Measurements from ENCODE around the gene LINC01488. TPM values are rescaled to one million over a fixed set of nuclear protein-coding genes. Genes with fewer than 3 reads are reported as not detected.

LINC01488 gene
- total and polyA plus RNA-seq, 10 of the 15 experiments (the other 5 are each of a cell fraction or from before 2014, with no cell fraction given): not detected

DNA sequence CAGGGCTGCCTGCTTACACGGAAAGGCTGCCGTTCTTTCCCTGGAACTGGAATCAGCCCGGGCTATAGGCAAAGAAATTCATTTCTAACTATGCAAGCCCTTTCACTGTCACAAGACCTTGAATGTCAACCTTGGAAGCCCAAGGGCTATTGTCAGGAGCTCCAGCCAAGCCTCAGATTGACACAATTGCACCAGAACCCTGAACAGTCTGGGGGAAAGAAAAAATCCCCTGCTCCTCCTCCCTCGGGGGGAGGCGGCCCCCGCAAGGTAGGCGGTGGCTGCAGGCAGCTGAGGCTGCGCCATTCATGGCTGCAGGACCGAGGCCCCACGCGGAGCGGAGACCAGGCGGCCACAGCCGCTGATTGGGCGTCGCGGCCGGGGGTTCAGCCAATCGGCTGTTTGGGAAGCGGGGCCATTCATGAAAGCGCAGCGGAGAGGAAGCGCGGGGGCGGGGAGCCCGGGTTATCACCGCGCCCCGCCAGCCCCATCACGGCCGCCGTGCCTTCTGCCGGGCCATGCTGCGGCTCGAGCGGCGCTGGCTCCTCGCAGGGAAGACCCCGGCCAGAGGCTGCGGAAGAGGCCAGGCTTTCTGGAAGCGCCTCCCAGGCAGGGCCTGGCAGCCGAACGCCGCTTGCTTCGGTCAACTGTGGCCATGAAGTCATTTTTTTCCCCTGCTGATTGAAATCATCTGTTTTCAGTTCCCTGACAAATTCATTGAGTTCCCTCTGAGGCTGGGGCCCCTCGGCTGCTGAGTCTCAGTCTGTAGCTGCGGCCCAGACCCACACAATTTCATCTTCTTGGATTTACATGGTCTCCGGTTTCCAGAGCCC, 38.1 kb upstream of the LINC01488 start (continued):
- TF ChIP-seq NFYA (IDR thresholded peaks at IDR 0.05; ENCODE audit: borderline replicate concordance, low read depth, low read length) (no peak), HDGF (IDR thresholded peaks at IDR 0.05) (peak; percentile 84; the same call in 1 of the 2 replicates), NR2F1 (conservative IDR thresholded peaks at IDR 0.05) (peak; percentile 49), SRF (IDR thresholded peaks at IDR 0.05; ENCODE audit: low read depth in 2 of 2, low read length in 2 of 2) (no peak), ETV6 (conservative IDR thresholded peaks at IDR 0.05 in 1 of 2, IDR thresholded peaks at IDR 0.05 in 1 of 2; ENCODE audit: borderline replicate concordance in 1 of 2, low read depth in 1 of 2) (peak in 1 of 2 experiments; percentile 88; a peak in 2 of 4 replicates), JUND (IDR thresholded peaks at IDR 0.05; ENCODE audit: low read depth, low read length) (0 out of 2 replicates have a peak, but pooled peaks have one; percentile 18), BCL11A (IDR thresholded peaks at IDR 0.05; ENCODE audit: low read depth, low read length) (peak; percentile 72), MXI1 (IDR thresholded peaks at IDR 0.05; ENCODE audit: low read depth, low read length) (peak; percentile 12; the same call in 1 of the 2 replicates), POU2F2 (IDR thresholded peaks at IDR 0.05; ENCODE audit: borderline replicate concordance, low read depth, low read length) (no peak), SPI1 (IDR thresholded peaks at IDR 0.05; ENCODE audit: borderline replicate concordance, insufficient read depth, low read depth, low read length) (peak; percentile 76), JUNB (IDR thresholded peaks at IDR 0.05) (peak; percentile 90), GATAD2B (conservative IDR thresholded peaks at IDR 0.05; ENCODE audit: low read depth) (peak; percentile 69), RFX5 (IDR thresholded peaks at IDR 0.05; ENCODE audit: low read depth, low read length) (peak; percentile 82; the same call in 1 of the 2 replicates), SMAD5 (IDR thresholded peaks at IDR 0.05; ENCODE audit: low read depth) (no peak), GABPA (IDR thresholded peaks at IDR 0.05; ENCODE audit: low read depth) (no peak), FOS (IDR thresholded peaks at IDR 0.05; ENCODE audit: borderline replicate concordance, extremely low read depth, insufficient read length) (no peak), YY1 (IDR thresholded peaks at IDR 0.05; ENCODE audit: low read depth, low read length) (peak; percentile 81), CEBPB (IDR thresholded peaks at IDR 0.05; ENCODE audit: borderline replicate concordance in 1 of 2, low read depth in 2 of 2, low read length in 2 of 2) (no peak), NRF1 (conservative IDR thresholded peaks at IDR 0.05; ENCODE audit: low read depth, low read length) (no peak), NFYB (IDR thresholded peaks at IDR 0.05; ENCODE audit: insufficient read depth, low read depth, low read length) (peak; percentile 89)
- TF ChIP-seq, protein P1, sequence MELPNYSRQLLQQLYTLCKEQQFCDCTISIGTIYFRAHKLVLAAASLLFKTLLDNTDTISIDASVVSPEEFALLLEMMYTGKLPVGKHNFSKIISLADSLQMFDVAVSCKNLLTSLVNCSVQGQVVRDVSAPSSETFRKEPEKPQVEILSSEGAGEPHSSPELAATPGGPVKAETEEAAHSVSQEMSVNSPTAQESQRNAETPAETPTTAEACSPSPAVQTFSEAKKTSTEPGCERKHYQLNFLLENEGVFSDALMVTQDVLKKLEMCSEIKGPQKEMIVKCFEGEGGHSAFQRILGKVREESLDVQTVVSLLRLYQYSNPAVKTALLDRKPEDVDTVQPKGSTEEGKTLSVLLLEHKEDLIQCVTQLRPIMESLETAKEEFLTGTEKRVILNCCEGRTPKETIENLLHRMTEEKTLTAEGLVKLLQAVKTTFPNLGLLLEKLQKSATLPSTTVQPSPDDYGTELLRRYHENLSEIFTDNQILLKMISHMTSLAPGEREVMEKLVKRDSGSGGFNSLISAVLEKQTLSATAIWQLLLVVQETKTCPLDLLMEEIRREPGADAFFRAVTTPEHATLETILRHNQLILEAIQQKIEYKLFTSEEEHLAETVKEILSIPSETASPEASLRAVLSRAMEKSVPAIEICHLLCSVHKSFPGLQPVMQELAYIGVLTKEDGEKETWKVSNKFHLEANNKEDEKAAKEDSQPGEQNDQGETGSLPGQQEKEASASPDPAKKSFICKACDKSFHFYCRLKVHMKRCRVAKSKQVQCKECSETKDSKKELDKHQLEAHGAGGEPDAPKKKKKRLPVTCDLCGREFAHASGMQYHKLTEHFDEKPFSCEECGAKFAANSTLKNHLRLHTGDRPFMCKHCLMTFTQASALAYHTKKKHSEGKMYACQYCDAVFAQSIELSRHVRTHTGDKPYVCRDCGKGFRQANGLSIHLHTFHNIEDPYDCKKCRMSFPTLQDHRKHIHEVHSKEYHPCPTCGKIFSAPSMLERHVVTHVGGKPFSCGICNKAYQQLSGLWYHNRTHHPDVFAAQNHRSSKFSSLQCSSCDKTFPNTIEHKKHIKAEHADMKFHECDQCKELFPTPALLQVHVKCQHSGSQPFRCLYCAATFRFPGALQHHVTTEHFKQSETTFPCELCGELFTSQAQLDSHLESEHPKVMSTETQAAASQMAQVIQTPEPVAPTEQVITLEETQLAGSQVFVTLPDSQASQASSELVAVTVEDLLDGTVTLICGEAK (IDR thresholded peaks at IDR 0.05; ENCODE audit: borderline replicate concordance): no peak
- TF ChIP-seq, protein P2, sequence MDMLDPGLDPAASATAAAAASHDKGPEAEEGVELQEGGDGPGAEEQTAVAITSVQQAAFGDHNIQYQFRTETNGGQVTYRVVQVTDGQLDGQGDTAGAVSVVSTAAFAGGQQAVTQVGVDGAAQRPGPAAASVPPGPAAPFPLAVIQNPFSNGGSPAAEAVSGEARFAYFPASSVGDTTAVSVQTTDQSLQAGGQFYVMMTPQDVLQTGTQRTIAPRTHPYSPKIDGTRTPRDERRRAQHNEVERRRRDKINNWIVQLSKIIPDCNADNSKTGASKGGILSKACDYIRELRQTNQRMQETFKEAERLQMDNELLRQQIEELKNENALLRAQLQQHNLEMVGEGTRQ (IDR thresholded peaks at IDR 0.05; ENCODE audit: borderline replicate concordance, low read depth, low read length): no peak
- TF ChIP-seq, protein P3, sequence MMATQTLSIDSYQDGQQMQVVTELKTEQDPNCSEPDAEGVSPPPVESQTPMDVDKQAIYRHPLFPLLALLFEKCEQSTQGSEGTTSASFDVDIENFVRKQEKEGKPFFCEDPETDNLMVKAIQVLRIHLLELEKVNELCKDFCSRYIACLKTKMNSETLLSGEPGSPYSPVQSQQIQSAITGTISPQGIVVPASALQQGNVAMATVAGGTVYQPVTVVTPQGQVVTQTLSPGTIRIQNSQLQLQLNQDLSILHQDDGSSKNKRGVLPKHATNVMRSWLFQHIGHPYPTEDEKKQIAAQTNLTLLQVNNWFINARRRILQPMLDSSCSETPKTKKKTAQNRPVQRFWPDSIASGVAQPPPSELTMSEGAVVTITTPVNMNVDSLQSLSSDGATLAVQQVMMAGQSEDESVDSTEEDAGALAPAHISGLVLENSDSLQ (IDR thresholded peaks at IDR 0.05): peak; percentile 39; the same call in 1 of the 2 replicates
